Ovary (tissue), 9 donors: ENCODE data around the gene PLEKHH2. TPM values are rescaled to one million over a fixed set of nuclear protein-coding genes. Genes with fewer than 3 reads are reported as not detected.
A peak's percentile ranks its signal among the peaks of the same experiment; 100 is the strongest.

Source experiments
- DNase-seq, 5 donors: peaks; one replicate each; pipeline ENCODE4 v3.0.0-alpha.2; 2019 to 2020
- H3K27ac ChIP-seq, 2 donors: fragments of 200-600 bp; one replicate each; pipeline versions ENCODE4 v1.5.1 to v1.8.0; 2019 to 2022
- H3K27me3 ChIP-seq: fragments of 200-600 bp; one replicate; pipeline ENCODE4 v1.8.0; 2022
- H3K36me3 ChIP-seq: fragments of 200-600 bp; sonication (generic); one replicate; pipeline ENCODE4 v1.5.1; 2019
- H3K4me1 ChIP-seq: one replicate; pipeline ENCODE4 v1.8.1; 2013; ENCODE audit warnings: mild to moderate bottlenecking, moderate library complexity; ENCODE audit not compliant: insufficient read depth
- H3K4me3 ChIP-seq: fragments of 200-600 bp; sonication (generic); one replicate; pipeline ENCODE4 v1.5.1; 2017
- H3K9me3 ChIP-seq, 2 donors: fragments of 200-600 bp in 1 of 2; sonication (generic) in 1 of 2; one replicate each; pipeline versions ENCODE4 v1.5.1 to v1.8.1; 2013 to 2019; ENCODE audit warnings: mild to moderate bottlenecking in 1 of 2, moderate library complexity in 1 of 2
- EP300 ChIP-seq: sonication (generic); formaldehyde crosslinking; IDR thresholded peaks from one replicate; pipeline ENCODE4 v1.6.1; 2017; ENCODE audit warnings: antibody characterized with exemption
- POLR2A ChIP-seq: fragments of 450-650 bp; IDR thresholded peaks from one replicate; pipeline ENCODE4 v1.6.1; 2017; ENCODE audit warnings: antibody characterized with exemption, mild to moderate bottlenecking, moderate library complexity
- WGBS, 3 donors: extraction: QIAGEN DNeasy Blood & Tissue Kit in 1 of 3; methylation state at CpG; one replicate each; pipeline versions ENCODE4 v1.1.5 to v1.1.7; 2013 to 2017; 5-methylcytosine and 5-hydroxymethylcytosine counted together
- intact Hi-C, 4 donors: fragments of 100-400 bp; cut with DNase I; formaldehyde crosslinking; loops; one replicate each; pipeline versions ENCODE4 v1.11.0 to v1.15.1; 2022 to 2023
- polyA plus RNA-seq, 2 donors: library from polyadenylated mRNA; stranded (reverse); fragments of 200-250 nt in 1 of 2; fragments of 350-450 nt in 1 of 2; fragmentation: Illumina TruSeq in 1 of 2; extraction: RNeasy Lipid Tissue Mini Kit (QIAGEN cat#74804) in 1 of 2; gene quantifications; one replicate each; pipeline ENCODE4 v1.2.3, GENCODE V29; 2013 to 2014
- total RNA-seq, 7 donors: library from RNA; depleted of rRNA in 2 of 7; stranded (reverse); fragments of >200 nt in 2 of 7; fragmentation: NEBNext Ultra II Directional in 3 of 7; extraction: Animal tissue kit (Norgen Biotek cat#: 25700) in 3 of 7; gene quantifications; one replicate each; pipeline versions ENCODE4 v1.1.0 to v1.2.4, GENCODE V29; 2016 to 2023
- TF ChIP-seq, protein P1 (sequence below), 3 donors: fragments of 450-650 bp in 2 of 3; fragments of 200-600 bp in 1 of 3; IDR thresholded peaks; one replicate each; pipeline versions ENCODE4 v1.5.1 to v1.8.0; 2016 to 2022; ENCODE audit warnings: antibody characterized with exemption in 3 of 3, mild to moderate bottlenecking in 1 of 3
- donor health status: DM: no; HTN: no; CAD: no; lungs with moderate emphysema.
- donor health status: DM: no; HTN: no; CAD: no.
- donor health status: Bipolar disorder and iron deficiency.
- donor health status: DM: yes; HTN: yes; CAD: no.
- donor health status: DM: no; HTN: no; CAD: no.
- donor health status: DM: yes; HTN: yes; CAD: no.

The PLEKHH2 gene
- total and polyA plus RNA-seq, 9 donors = 15.8 to 66.5 (median 37.2) TPM

GRCh38 chr2:43788646-43789045 lies 151.6 kb downstream of the PLEKHH2 start:
- 95 to 100% (median 100%) methylated on average over 1 of the region's 1 CpG for WGBS, 3 donors
- H3K27ac ChIP-seq = peak overlapping the region in 1 of 2 donors; percentile 43
- DNase-seq = no peak
- no peaks in the 10 kb centered on the region for H3K36me3 ChIP-seq
- H3K27me3 ChIP-seq = no peaks in the 10 kb centered on the region
- H3K4me3 ChIP-seq = no peak overlapping the region
- TF ChIP-seq EP300 (no peak), POLR2A (no peak)
- TF ChIP-seq, protein P1, sequence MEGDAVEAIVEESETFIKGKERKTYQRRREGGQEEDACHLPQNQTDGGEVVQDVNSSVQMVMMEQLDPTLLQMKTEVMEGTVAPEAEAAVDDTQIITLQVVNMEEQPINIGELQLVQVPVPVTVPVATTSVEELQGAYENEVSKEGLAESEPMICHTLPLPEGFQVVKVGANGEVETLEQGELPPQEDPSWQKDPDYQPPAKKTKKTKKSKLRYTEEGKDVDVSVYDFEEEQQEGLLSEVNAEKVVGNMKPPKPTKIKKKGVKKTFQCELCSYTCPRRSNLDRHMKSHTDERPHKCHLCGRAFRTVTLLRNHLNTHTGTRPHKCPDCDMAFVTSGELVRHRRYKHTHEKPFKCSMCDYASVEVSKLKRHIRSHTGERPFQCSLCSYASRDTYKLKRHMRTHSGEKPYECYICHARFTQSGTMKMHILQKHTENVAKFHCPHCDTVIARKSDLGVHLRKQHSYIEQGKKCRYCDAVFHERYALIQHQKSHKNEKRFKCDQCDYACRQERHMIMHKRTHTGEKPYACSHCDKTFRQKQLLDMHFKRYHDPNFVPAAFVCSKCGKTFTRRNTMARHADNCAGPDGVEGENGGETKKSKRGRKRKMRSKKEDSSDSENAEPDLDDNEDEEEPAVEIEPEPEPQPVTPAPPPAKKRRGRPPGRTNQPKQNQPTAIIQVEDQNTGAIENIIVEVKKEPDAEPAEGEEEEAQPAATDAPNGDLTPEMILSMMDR (IDR thresholded peaks at IDR 0.05) = no peak
- intact Hi-C loops = no loop called here
- no peaks in the 10 kb centered on the region for H3K9me3 ChIP-seq
- no peaks in the 10 kb centered on the region for H3K4me1 ChIP-seq

- 13 to 15% (median 13%) methylated on average over 5 of the region's 5 CpGs for WGBS, 3 donors
- no peak for DNase-seq
- no peaks in the 10 kb centered on the region for H3K9me3 ChIP-seq
- no peaks in the 10 kb centered on the region for H3K27me3 ChIP-seq
- no peaks in the 10 kb centered on the region for H3K4me1 ChIP-seq
- H3K36me3 ChIP-seq = no peaks in the 10 kb centered on the region
- peak overlapping the region in 1 of 2 donors; percentile 40 for H3K27ac ChIP-seq
- intact Hi-C loops = no loop called here
- no peak for TF ChIP-seq EP300
- TF ChIP-seq, protein P1 (IDR thresholded peaks at IDR 0.05) = no peak
- TF ChIP-seq POLR2A = no peak
- no peak overlapping the region for H3K4me3 ChIP-seq
These were observed 153.1 kb downstream of the PLEKHH2 start for GRCh38 chr2:43790147-43790546.

- DNase-seq = no peak
- Histone ChIP-seq H3K4me1 (no peaks in the 10 kb centered on the region), H3K36me3 (no peaks in the 10 kb centered on the region), H3K27me3 (no peaks in the 10 kb centered on the region), H3K9me3 (no peaks in the 10 kb centered on the region), H3K4me3 (no peak overlapping the region), H3K27ac (peak overlapping the region in 1 of 2 donors; percentile 31)
- 93 to 100% (median 97%) methylated on average over 2 of the region's 2 CpGs for WGBS, 3 donors
- intact Hi-C loops = no loop called here
- TF ChIP-seq POLR2A = no peak
- TF ChIP-seq, protein P1 (IDR thresholded peaks at IDR 0.05) = no peak
These were observed 154.1 kb downstream of the PLEKHH2 start for GRCh38 chr2:43791035-43791765.

- DNase-seq = no peak
- no peaks in the 10 kb centered on the region for H3K9me3 ChIP-seq
- H3K36me3 ChIP-seq = no peaks in the 10 kb centered on the region
- no peak overlapping the region for H3K4me3 ChIP-seq
- intact Hi-C loops = no loop called here
- no peaks in the 10 kb centered on the region for H3K4me1 ChIP-seq
- WGBS, 3 donors = 80 to 88% (median 86%) methylated on average over 3 of the region's 3 CpGs
- no peak overlapping the region for H3K27ac ChIP-seq
- no peaks in the 10 kb centered on the region for H3K27me3 ChIP-seq
- TF ChIP-seq, protein P1 (IDR thresholded peaks at IDR 0.05) = no peak
- TF ChIP-seq POLR2A (no peak), EP300 (no peak)
These were observed 155.6 kb downstream of the PLEKHH2 start for GRCh38 chr2:43792653-43793052.
